HG02938 (cell line): ENCODE data around the gene GALNS.

Source experiments
- ATAC-seq: cut with Tn5 transposase; IDR thresholded peaks from one replicate; pipeline ENCODE4 v1.9.1; 2021; ENCODE audit warnings: mild to moderate bottlenecking, moderate library complexity; ENCODE audit not compliant: unreplicated experiment

The GALNS gene

DNA sequence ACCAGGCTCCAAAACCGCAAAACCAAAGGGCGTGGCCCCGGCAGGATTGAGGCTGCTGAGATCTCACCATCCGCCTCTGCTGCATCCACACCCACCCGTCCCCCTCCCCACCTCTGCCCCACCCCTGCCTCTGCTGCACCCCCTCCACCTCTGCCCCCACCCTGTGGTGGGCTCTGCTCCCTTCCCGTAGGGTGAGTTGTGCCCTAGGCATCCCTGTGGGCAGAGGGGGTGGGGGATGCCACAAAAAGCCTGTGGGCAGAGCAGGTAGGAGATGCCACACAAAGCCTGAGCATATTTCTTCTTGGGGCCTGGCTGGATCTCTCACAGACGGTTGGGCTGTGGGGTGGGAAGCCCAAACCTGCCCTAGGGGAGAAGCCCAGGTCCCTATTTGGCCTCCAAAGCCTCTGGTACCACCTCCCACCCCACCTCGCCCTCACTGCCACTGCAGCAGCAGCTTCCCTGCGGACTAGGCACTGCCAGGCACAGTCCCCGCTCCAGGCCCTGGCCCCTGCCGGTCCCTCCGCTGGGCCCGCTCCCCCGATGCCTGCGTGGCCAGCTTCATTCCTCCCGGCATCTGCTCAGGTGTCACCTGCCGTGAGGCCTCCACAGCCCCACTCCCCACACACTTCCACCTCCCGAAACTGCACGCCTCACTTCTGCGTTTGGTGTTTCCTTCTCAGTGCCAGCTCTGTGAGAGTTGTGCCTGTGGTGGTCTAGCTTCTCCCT, 21.0 kb upstream of the GALNS start:
- no peak for ATAC-seq

GRCh38 chr16:88876942-88877526, 20.3 kb upstream of the GALNS start:
- ATAC-seq: no peak

DNA sequence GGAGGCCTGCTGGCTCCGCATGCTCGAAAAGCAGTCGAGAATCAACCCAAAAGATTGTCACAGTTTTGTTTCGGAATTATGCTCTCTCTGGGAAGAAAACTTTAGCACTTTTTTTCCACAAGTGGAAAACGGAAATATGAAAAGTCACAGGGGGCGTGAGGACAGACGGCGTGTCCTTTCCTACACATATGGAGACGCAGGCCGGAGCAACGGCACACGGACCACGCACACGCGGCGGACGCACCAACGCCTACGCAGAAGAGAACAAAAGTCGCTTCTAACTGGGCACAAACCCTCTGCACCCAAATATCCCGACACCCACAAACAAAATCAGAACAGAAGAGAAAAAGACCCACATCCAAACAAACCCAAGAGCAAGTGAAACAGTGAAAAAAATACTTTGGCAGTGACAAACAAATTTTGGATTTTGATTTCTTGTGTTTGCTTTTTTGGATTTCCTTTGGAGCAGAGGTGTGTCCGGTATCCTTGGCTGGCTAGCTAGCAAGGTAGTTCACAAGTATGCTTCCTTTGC, 19.0 kb upstream of the GALNS start:
- no peak for ATAC-seq

DNA sequence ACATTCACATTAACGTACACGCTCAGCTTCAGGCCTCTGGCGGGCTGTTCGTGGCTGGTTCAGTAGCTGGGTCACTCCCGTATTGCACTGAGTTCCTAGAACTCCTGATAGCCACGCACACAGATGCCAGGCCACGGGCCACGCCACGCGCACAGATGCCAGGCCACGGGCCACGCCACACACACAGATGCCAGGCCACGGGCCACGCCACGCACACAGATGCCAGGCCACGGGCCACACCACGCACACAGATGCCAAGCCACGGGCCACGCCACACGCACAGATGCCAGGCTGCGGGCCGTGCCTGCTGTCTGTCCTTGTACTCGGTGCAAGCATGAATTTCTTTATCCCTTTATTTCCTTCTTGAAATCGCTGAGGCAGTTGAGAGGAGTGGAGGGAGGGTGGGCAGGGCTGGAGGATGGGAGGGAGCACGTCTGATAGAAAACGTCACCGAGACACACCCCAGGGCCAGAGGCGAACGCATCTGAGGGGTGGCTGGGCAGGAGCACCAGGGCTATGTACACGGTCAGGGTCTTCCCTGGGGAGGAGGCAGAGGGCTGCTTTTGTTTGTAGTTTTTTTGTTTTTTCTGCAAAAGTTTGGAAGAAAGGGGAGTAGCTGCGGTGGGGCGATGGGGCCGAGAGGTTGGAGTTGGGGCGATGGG, 18.3 kb upstream of the GALNS start:
- no peak for ATAC-seq

DNA sequence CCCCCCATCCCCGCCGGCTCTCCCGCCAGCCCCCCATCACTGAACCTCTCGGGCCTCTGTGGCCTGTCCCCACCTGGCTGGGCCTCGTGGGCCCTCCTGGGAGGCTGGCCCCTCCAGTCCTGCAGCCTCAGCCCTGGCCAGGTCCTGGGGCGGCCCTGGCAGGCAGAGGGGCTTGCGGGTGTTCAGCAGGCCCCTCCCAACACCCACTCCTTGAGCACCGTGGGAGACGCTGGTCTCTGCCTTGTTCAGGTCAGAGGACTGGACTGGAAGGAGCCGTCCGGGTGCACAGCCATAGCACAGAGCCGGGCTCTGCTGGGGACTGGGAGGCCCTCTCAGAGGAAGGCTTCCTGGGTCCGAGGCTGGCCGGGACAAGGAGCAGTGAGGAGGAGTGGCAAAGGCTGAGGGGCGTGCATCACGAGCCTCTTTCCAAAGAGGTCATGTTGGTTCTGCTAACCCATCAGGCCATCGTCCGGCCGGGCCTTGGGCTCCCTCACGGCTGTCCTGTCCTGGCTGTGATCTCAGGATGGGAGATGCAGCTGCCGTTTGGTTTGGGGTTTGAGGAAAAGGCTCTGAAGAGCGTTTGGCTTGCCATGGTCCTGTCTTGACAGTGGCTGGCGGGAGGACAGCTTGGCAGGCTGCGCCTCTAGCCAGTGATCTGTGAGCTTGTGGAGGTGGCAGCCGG, 16.0 kb upstream of the GALNS start:
- ATAC-seq: no peak

GRCh38 chr16:88871730-88872416, 15.1 kb upstream of the GALNS start:
- ATAC-seq: no peak

DNA sequence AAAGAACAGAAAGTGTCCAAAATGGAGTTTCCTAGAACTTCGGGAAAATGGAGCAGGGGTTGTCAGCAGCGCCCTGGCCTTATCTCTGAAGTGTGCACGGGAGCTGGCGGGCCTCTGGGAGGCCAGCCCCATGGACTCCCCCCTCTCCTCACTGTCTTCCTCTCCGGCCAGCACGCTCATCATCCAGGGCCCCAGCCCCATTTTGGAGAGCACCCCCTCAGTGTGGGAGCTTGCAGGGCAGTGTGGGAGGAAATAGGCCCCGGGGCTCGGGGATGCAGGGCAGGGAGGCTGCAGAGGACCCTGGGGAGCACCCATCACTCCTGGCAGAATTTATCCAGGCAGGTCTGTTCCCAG, 14.6 kb upstream of the GALNS start:
- no peak for ATAC-seq

- ATAC-seq: no peak
These were observed 14.0 kb upstream of the GALNS start for GRCh38 chr16:88870608-88871348.

DNA sequence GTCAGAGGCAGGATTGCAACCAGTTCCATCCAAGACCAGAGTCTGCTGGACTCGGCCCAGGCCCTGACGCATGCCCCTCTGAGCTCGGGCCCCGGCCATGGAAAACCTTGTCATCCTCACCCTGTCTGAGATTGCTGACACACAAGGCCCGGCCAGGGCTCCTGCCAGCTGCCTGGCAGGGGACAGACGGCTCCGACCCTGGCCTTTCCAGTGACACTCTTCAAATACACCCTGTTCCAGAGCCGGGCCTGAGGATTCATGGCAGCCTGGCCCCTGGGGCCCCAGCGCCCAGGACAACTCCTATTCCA, 12.9 kb upstream of the GALNS start:
- no peak for ATAC-seq

DNA sequence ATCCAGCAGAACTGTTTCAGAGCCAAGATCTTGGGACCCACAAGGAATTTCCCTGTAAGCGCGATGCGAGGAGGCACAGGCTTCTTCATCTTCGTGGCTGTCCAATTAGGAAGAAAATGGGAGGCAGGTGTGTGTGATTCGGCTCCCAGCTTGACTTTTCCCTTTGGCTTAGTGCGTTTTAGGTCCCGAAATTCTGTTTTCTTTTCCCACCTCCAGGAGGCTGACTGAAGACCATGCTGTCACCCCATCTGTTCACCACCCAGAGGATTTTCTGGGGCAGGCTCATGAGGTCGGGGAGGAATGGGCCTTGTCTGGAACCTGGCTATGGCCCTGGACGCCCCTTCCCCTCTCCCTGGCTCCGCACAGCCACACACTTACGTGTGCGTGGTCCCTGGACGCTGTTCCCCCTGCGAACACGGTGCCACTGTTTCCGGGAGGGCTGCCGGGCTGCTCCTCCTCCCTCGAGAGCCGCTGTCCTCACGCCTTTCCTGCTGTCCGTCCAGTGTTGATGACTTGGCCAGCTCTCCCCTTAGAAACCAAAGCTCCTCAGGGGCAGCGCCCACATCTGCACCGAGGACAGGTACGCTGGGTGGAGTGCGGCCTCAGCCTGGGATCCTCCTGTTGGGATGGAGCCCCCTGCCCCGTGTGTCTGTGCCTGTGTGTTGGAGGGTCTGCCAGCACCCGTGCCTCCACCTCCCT, 12.4 kb upstream of the GALNS start:
- no peak for ATAC-seq

DNA sequence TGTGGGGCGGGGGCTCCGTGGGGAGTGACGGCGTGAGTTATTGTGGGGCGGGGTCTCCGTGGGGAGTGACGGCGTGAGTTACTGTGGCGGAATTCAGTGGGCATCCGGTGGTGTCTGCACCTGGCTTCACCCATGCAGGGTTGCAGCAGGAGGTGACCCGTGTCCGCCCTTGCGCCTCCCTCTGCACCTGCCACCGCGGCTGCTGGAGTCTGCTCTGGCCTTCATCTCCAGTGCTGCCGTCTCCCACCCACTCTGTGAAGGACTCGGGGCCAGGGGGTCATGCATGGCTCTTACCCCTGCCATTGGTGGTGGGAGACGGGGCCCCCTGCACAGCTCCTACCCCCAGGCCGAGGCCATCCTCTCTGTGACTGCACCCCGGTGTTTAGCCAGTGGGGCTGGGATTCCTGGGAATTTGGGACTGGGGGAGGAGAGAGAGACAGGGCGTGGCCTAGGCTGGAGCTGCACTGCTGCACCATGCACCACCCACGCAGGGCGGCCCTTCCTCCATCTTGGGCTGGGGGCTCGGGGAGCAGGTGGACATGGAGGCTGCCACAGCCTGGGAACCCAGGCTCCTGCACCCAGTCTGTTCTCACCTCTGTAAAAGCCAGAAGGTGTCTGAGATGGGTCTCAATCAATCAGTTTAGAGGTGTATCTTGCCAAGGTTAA, 11.0 kb upstream of the GALNS start:
- ATAC-seq: no peak

- ATAC-seq: no peak
These were observed 9.6 kb upstream of the GALNS start, which contains the start of gene PABPN1L for GRCh38 chr16:88866151-88866920. Gene PABPN1L, minus strand, starts transcription at chr16:88866660. Its CDS starts 54 bp downstream, at chr16:88866606.

GRCh38 chr16:88865742-88866141, 9.0 kb upstream of the GALNS start:
- no peak for ATAC-seq

DNA sequence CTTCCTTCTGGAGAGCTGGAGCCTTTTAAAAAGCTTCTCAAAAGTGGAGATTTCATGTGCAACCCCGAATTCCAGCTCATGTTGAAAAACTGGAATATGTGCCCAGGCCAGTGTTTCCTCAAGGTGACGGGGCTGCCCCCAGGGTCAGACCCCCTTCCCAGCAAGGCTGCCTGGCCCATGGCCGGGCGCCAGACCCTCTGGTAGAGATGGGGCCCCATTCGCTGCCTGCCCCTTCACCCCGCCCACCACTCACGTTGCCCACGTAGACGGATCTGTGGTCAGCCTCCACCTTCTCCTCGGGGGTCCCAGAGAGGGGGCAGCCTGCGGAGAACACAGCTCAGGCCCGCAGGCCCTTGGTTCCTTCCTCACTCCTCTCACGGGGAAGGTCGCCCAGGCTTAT, 8.6 kb upstream of the GALNS start:
- ATAC-seq: no peak

- no peak for ATAC-seq
These were observed 7.8 kb upstream of the GALNS start for GRCh38 chr16:88864521-88864920.

DNA sequence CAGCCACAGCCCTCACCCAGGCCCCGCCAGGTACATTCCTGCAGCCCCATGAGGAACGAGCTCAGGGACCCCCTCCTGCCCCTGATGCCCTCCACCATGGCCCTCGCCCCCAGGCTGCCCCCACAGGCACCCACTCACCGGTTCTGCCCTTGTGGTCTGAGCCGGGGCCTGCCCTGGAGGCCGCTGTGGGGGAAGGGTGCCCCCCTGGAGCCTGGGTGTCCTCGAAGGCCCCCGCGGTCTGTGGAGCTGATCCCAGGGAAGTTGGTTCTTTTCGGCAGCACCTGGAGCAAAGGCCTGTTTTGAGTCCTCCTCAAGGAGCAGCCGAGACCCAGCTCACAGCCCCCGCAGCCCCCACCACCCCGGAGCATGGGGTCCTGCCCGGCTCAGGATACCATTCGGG, 7.4 kb upstream of the GALNS start:
- no peak for ATAC-seq

DNA sequence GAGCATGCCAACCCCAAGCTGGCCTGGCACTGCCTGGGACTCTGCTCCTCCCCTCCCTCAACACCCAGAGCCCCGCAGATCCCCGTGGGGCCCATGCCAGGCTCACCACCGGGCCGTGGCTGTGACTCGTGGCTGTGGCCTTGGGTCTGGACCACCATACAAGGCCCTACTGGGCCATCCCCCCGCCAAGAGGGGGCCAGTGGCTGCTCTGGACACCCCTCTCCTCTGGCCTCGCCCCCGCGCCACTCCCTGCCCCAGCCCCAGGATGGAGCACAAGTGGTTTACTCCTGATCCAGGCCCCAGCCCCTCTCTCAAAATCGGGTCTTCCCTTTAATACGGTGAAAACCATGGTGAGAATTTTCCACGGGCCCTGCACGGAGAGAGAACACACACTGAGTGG, 6.7 kb upstream of the GALNS start:
- ATAC-seq: no peak

DNA sequence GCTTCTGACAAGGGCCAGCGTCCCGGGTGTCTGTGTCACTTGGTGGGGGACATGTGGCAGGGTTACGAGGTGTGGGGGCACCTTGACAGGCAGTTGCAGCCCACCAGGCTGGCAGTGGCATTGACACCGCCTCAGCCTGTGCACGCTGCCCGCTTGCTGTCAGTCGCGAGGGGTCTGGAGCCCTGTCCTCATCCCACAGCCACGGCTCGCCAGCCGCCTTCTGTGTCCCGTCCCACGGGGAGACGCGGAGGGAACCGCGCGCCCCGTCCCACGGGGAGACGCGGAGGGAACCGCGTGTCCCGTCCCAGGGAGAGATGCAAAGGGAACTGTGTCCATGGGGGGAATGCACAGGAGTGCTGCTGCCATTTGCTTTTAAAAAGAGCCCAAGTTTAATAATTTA, 6.2 kb upstream of the GALNS start:
- ATAC-seq: no peak

DNA sequence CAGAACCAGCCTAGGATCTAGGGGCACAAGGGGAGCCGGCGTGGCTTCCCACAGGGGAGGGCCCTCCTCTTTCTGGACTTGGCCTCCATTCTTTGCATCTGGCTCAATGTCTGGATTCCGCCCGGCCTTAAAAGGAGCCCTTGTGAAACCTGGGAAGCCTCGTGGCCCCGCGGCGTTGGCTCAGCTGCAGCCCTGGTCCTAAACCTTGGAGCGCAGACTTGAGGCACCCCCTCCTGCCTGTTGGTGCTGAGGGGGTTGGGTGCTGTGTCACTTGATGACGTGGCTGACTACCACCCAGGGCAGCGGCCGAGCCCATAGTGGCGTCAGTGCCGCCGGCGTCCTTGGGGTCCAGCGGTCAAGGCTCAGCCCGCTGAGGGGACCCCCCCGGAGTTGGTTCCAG, 4.6 kb upstream of the GALNS start:
- ATAC-seq: no peak
